ENCODE measurements around the gene PCDHGB6.
"Not testable (repeated sequence)": the region's sequence is repeated elsewhere in the genome, so short reads cannot be mapped to it uniquely, and the experiment has no call there.

The PCDHGB6 gene

GRCh38 chr5:141431286-141431685 lies 23.5 kb downstream of the PCDHGB6 start:
- Histone ChIP-seq H3K9me3 (ENCODE audit: severe bottlenecking) (peaks cover 6% of the 10 kb centered on the region), H3K4me3 (ENCODE audit: low read depth, low read length) (no peak overlapping the region), H3K36me3 (no peaks in the 10 kb centered on the region), H3K27me3 (ENCODE audit: insufficient read depth, low read depth, severe bottlenecking) (no peaks in the 10 kb centered on the region), H3K27ac (no peak overlapping the region)
- no peak for TF ChIP-seq CTCF (IDR thresholded peaks at IDR 0.05; ENCODE audit: low read depth, low read length)
- no peak for DNase-seq

- H3K4me3 ChIP-seq (ENCODE audit: low read depth, low read length); DNase-seq; H3K27ac ChIP-seq; H3K36me3 ChIP-seq; H3K9me3 ChIP-seq (ENCODE audit: severe bottlenecking); H3K27me3 ChIP-seq (ENCODE audit: insufficient read depth, low read depth, severe bottlenecking): not testable (repeated sequence)
Measured at GRCh38 chr5:141432308-141432707, 24.5 kb downstream of the PCDHGB6 start.

- H3K27ac ChIP-seq; H3K27me3 ChIP-seq (ENCODE audit: insufficient read depth, low read depth, severe bottlenecking); H3K36me3 ChIP-seq; H3K9me3 ChIP-seq (ENCODE audit: severe bottlenecking); H3K4me3 ChIP-seq (ENCODE audit: low read depth, low read length); DNase-seq: not testable (repeated sequence)
Measured at GRCh38 chr5:141432726-141433125, 24.9 kb downstream of the PCDHGB6 start.

- H3K27ac ChIP-seq, result no peak overlapping the region
- TF ChIP-seq CTCF (IDR thresholded peaks at IDR 0.05; ENCODE audit: low read depth, low read length), result no peak
- H3K9me3 ChIP-seq (ENCODE audit: severe bottlenecking), result no peaks in the 10 kb centered on the region
- no peaks in the 10 kb centered on the region for H3K36me3 ChIP-seq
- no peaks in the 10 kb centered on the region for H3K27me3 ChIP-seq (ENCODE audit: insufficient read depth, low read depth, severe bottlenecking)
- DNase-seq, result no peak
- no peak overlapping the region for H3K4me3 ChIP-seq (ENCODE audit: low read depth, low read length)
Measured at GRCh38 chr5:141434006-141434405, 26.2 kb downstream of the PCDHGB6 start.

GRCh38 chr5:141437221-141437620 lies 29.4 kb downstream of the PCDHGB6 start:
- no peak for TF ChIP-seq CTCF (IDR thresholded peaks at IDR 0.05; ENCODE audit: low read depth, low read length)
- no peaks in the 10 kb centered on the region for H3K36me3 ChIP-seq
- H3K27me3 ChIP-seq (ENCODE audit: insufficient read depth, low read depth, severe bottlenecking), result no peaks in the 10 kb centered on the region
- no peak overlapping the region for H3K4me3 ChIP-seq (ENCODE audit: low read depth, low read length)
- no peak for DNase-seq
- no peaks in the 10 kb centered on the region for H3K9me3 ChIP-seq (ENCODE audit: severe bottlenecking)
- no peak overlapping the region for H3K27ac ChIP-seq

GRCh38 chr5:141439411-141440141 lies 31.8 kb downstream of the PCDHGB6 start:
- H3K27me3 ChIP-seq (ENCODE audit: insufficient read depth, low read depth, severe bottlenecking), result no peaks in the 10 kb centered on the region
- H3K9me3 ChIP-seq (ENCODE audit: severe bottlenecking), result no peaks in the 10 kb centered on the region
- no peak overlapping the region for H3K27ac ChIP-seq
- no peak for TF ChIP-seq CTCF (IDR thresholded peaks at IDR 0.05; ENCODE audit: low read depth, low read length)
- no peaks in the 10 kb centered on the region for H3K36me3 ChIP-seq
- H3K4me3 ChIP-seq (ENCODE audit: low read depth, low read length), result no peak overlapping the region
- DNase-seq, result no peak

GRCh38 chr5:141440341-141440740 lies 32.5 kb downstream of the PCDHGB6 start:
- no peak for DNase-seq
- TF ChIP-seq CTCF (IDR thresholded peaks at IDR 0.05; ENCODE audit: low read depth, low read length), result no peak

More at GRCh38 chr5:141440341-141440740, 32.5 kb downstream of the PCDHGB6 start:
- Histone ChIP-seq H3K9me3 (ENCODE audit: severe bottlenecking) (no peaks in the 10 kb centered on the region), H3K27me3 (ENCODE audit: insufficient read depth, low read depth, severe bottlenecking) (no peaks in the 10 kb centered on the region), H3K36me3 (no peaks in the 10 kb centered on the region), H3K4me3 (ENCODE audit: low read depth, low read length) (no peak overlapping the region), H3K27ac (no peak overlapping the region)
